NT2/D1 (cell line): Measurements from ENCODE around the gene RFLNA.

Source experiments
- SUZ12 ChIP-seq: IDR thresholded peaks from 2 replicates; pipeline ENCODE4 v1.6.1; 2011; ENCODE audit not compliant: insufficient read length, insufficient read depth; ENCODE audit errors: extremely low read depth
- YY1 ChIP-seq: IDR thresholded peaks from 2 replicates; pipeline ENCODE4 v1.6.1; 2011; ENCODE audit not compliant: insufficient read length, insufficient read depth
- ZNF274 ChIP-seq: IDR thresholded peaks from 2 replicates; pipeline ENCODE4 v1.6.1; 2011; ENCODE audit warnings: mild to moderate bottlenecking, low read depth, low read length

DNA sequence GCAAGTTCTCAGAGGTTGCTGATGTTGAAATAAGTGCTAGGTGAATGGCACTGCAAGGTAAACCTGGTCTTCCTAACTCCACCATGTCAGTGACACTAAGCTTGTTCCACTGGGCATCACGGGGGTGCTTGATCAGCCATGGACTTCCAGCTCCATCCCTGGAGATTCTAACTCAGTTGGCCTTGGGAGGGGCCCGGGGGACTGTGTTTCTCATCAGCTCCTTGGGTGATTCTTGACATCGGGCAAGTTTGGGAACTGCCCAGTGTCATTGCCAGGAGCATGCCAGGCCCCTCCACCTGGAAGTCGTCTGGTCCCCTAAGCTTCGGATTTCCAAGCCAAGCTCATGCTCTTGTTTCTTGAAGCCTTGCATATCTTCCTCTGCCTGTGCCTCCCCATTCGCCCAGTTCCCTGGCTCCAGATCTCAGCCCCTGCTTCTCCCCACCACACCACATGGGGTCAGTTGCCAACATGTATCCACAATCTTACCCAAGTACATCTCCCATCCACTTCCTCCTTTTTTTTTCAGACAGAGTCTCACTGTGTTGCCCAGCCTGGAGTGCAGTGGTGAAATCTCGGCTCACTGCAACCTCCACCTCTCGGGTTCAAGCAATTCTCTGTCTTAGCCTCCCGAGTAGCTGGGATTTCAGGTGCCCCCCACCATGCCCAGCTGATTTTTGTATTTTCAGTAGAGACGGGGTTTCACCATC lies 30.7 kb upstream of the RFLNA start:
- TF ChIP-seq ZNF274: no peak
- no peak for TF ChIP-seq YY1
- TF ChIP-seq SUZ12: no peak
